HEK293T (cell line): ENCODE results near the gene PYGB.

Source experiments
- CTCF ChIA-PET: fragments of 350-600 bp; formaldehyde crosslinking; extraction: SDS; loops from one replicate; lab custom pipeline; 2021; ENCODE audit warnings: antibody characterized with exemption, inconsistent platforms; lab: Yijun Ruan, JAX
- POLR2A ChIA-PET: fragments of 350-600 bp; formaldehyde crosslinking; extraction: SDS; loops from one replicate; lab custom pipeline; 2020; ENCODE audit warnings: antibody characterized with exemption, inconsistent platforms; lab: Yijun Ruan, JAX
- DNase-seq: peaks from one replicate; pipeline ENCODE4 v3.0.0; 2012; ENCODE audit warnings: mixed read lengths; ENCODE audit errors: extremely low spot score
- ARNT ChIP-seq: fragments of 450-650 bp; IDR thresholded peaks from 2 replicates; pipeline ENCODE4 v1.6.1; 2017; ENCODE audit warnings: mild to moderate bottlenecking
- BHLHE40 ChIP-seq: fragments of 450-650 bp; IDR thresholded peaks from 2 replicates; pipeline ENCODE4 v1.6.1; 2016; ENCODE audit warnings: mild to moderate bottlenecking, moderate library complexity, borderline replicate concordance
- CTBP1 ChIP-seq: fragments of 450-650 bp; IDR thresholded peaks from 2 replicates; pipeline ENCODE4 v1.6.1; 2016; ENCODE audit warnings: borderline replicate concordance
- ELF4 ChIP-seq: fragments of 450-650 bp; IDR thresholded peaks from 2 replicates; pipeline ENCODE4 v1.6.1; 2017; ENCODE audit warnings: antibody characterized with exemption
- FOXA1 ChIP-seq: fragments of 450-650 bp; IDR thresholded peaks from 2 replicates; pipeline ENCODE4 v1.6.1; 2016; ENCODE audit warnings: mild to moderate bottlenecking
- FOXK2 ChIP-seq: fragments of 450-650 bp; IDR thresholded peaks from 2 replicates; pipeline ENCODE4 v1.6.1; 2016; ENCODE audit warnings: mild to moderate bottlenecking
- FOXM1 ChIP-seq: fragments of 450-650 bp; IDR thresholded peaks from 2 replicates; pipeline ENCODE4 v1.6.1; 2017; ENCODE audit warnings: mild to moderate bottlenecking, borderline replicate concordance
- HDGF ChIP-seq: fragments of 450-650 bp; IDR thresholded peaks from 2 replicates; pipeline ENCODE4 v1.6.1; 2017; ENCODE audit warnings: antibody characterized with exemption, borderline replicate concordance
- L3MBTL2 ChIP-seq: fragments of 450-650 bp; conservative IDR thresholded peaks from 2 replicates; pipeline ENCODE4 v1.6.1; 2016; ENCODE audit warnings: mild to moderate bottlenecking
- LEF1 ChIP-seq: fragments of 450-650 bp; IDR thresholded peaks from 2 replicates; pipeline ENCODE4 v1.6.1; 2017; ENCODE audit warnings: mild to moderate bottlenecking, borderline replicate concordance
- NFRKB ChIP-seq: fragments of 450-650 bp; IDR thresholded peaks from 2 replicates; pipeline ENCODE4 v1.6.1; 2016; ENCODE audit warnings: mild to moderate bottlenecking, moderate library complexity
- PKNOX1 ChIP-seq: fragments of 450-650 bp; IDR thresholded peaks from 2 replicates; pipeline ENCODE4 v1.6.1; 2016
- SP1 ChIP-seq: fragments of 450-650 bp; IDR thresholded peaks from 2 replicates; pipeline ENCODE4 v1.6.1; 2017
- SUZ12 ChIP-seq: fragments of 450-650 bp; IDR thresholded peaks from 2 replicates; pipeline ENCODE4 v1.6.1; 2016; ENCODE audit warnings: mild to moderate bottlenecking
- TARDBP ChIP-seq: fragments of 450-650 bp; IDR thresholded peaks from 2 replicates; pipeline ENCODE4 v1.6.1; 2016
- ZNF384 ChIP-seq: fragments of 450-650 bp; IDR thresholded peaks from 2 replicates; pipeline ENCODE4 v1.6.1; 2016

Gene PYGB

GRCh38 chr20:25218492-25218891, 29.4 kb upstream of the PYGB start:
- TF ChIP-seq TARDBP (no peak), LEF1 (no peak), L3MBTL2 (no peak), SUZ12 (no peak), HDGF (no peak), ZNF384 (no peak), ARNT (no peak), CTBP1 (no peak), BHLHE40 (no peak), NFRKB (no peak), ELF4 (no peak), FOXM1 (no peak), SP1 (no peak), FOXK2 (no peak), PKNOX1 (no peak), FOXA1 (no peak)
- POLR2A ChIA-PET, result no interaction called here

GRCh38 chr20:25219365-25219764, 28.5 kb upstream of the PYGB start:
- POLR2A ChIA-PET, result no interaction called here

More at GRCh38 chr20:25218492-25218891, 29.4 kb upstream of the PYGB start:
- CTCF ChIA-PET, result no interaction called here
- no peak for DNase-seq

GRCh38 chr20:25220021-25220730, 27.7 kb upstream of the PYGB start:
- ChIA-PET CTCF (no interaction called here), POLR2A (no interaction called here)
- no peak for DNase-seq
- TF ChIP-seq ARNT (no peak), SUZ12 (no peak), PKNOX1 (no peak), NFRKB (no peak), ELF4 (no peak), LEF1 (no peak), BHLHE40 (no peak), ZNF384 (no peak), FOXK2 (no peak), FOXA1 (no peak), L3MBTL2 (no peak), CTBP1 (no peak), TARDBP (no peak), SP1 (no peak), FOXM1 (no peak), HDGF (no peak)

More at GRCh38 chr20:25219365-25219764, 28.5 kb upstream of the PYGB start:
- TF ChIP-seq ELF4 (no peak), BHLHE40 (no peak), FOXA1 (no peak), NFRKB (no peak)
- no peak for DNase-seq
- CTCF ChIA-PET, result no interaction called here

- ChIA-PET POLR2A (interaction anchor here (0.6 to 3.2 kb wide), 3 partner anchors 26 to 187 kb away, joined by 3 to 17 read pairs (median 3); partner anchors contain the start of genes GINS1 and PYGB), CTCF (interaction anchor here (0.6 kb wide), 1 partner anchor 11 kb away, joined by 5 read pairs; no protein-coding TSS in a partner anchor)
- TF ChIP-seq FOXM1 (no peak), SP1 (no peak), ARNT (no peak), FOXA1 (no peak), HDGF (no peak), L3MBTL2 (no peak), LEF1 (no peak), CTBP1 (no peak), ZNF384 (no peak)
- no peak for DNase-seq
Measured at GRCh38 chr20:25220810-25221591, 26.9 kb upstream of the PYGB start.

- ChIA-PET CTCF (no interaction called here), POLR2A (interaction anchor here (0.6 to 3.2 kb wide), 3 partner anchors 26 to 186 kb away, joined by 3 to 17 read pairs (median 3); partner anchors contain the start of genes GINS1 and PYGB)
- no peak for TF ChIP-seq ELF4
- no peak for TF ChIP-seq HDGF
- no peak for TF ChIP-seq L3MBTL2
- TF ChIP-seq BHLHE40, result no peak
- no peak for TF ChIP-seq NFRKB
- TF ChIP-seq PKNOX1, result no peak
- TF ChIP-seq CTBP1, result no peak
- no peak for TF ChIP-seq TARDBP
- TF ChIP-seq FOXA1, result no peak
- TF ChIP-seq FOXM1, result no peak
- TF ChIP-seq ZNF384, result no peak
- no peak for TF ChIP-seq SP1
- TF ChIP-seq ARNT, result no peak
- TF ChIP-seq FOXK2, result no peak
- TF ChIP-seq LEF1, result no peak
- TF ChIP-seq SUZ12, result no peak
- DNase-seq, result no peak
Measured at GRCh38 chr20:25221592-25222460, 26.1 kb upstream of the PYGB start.
